IMR-90 (cell line): ENCODE measurements around the gene NIPSNAP3A. TPM values are rescaled to one million over a fixed set of nuclear protein-coding genes. Genes with fewer than 3 reads are reported as not detected.

Experiments used
- ATAC-seq: fragments of 200-7000 bp; cut with Tn5 transposase; 2 replicates; pipeline ENCODE4 v1.9.1; 2020; ENCODE audit warnings: low read depth, mild to moderate bottlenecking, moderate library complexity
- BruUV-seq: library from RNA; stranded (reverse); fragments of 400-500 nt; replicated peaks from 2 replicates; lab custom pipeline; 2021; lab: Mats Ljungman, UMichigan
- CTCF ChIA-PET: fragments of 300-600 bp; formaldehyde crosslinking; extraction: SDS; loops from one replicate; lab custom pipeline; 2021; ENCODE audit warnings: antibody characterized with exemption; lab: Yijun Ruan, JAX
- POLR2A ChIA-PET: fragments of 300-600 bp; sonication (Branson Sonifier 250); formaldehyde crosslinking; loops from one replicate; lab custom pipeline; 2022; ENCODE audit warnings: antibody characterized with exemption; ENCODE audit not compliant: unreplicated experiment; lab: Charles Lee
- DNase-seq: peaks from one replicate; pipeline ENCODE4 v3.0.0; 2013
- H2AFZ ChIP-seq: replicated peaks from 2 replicates; pipeline ENCODE3; 2013; ENCODE audit warnings: low read length, mild to moderate bottlenecking; ENCODE audit not compliant: poor library complexity
- H2AK5ac ChIP-seq: 2 replicates; pipeline ENCODE4 v1.6.1; 2013; ENCODE audit warnings: low read depth, low read length, inconsistent platforms
- H2AK9ac ChIP-seq: replicated peaks from 2 replicates; pipeline ENCODE3; 2013; ENCODE audit warnings: mild to moderate bottlenecking, low read depth, low read length, moderate library complexity; ENCODE audit not compliant: poor library complexity
- H2BK120ac ChIP-seq: 2 replicates; pipeline ENCODE4 v1.6.1; 2013; ENCODE audit warnings: low read depth, low read length, inconsistent platforms
- H2BK15ac ChIP-seq: 3 replicates; pipeline ENCODE4 v1.6.1; 2013; ENCODE audit warnings: low read depth, low read length, inconsistent platforms
- H2BK20ac ChIP-seq: 2 replicates; pipeline ENCODE4 v1.6.1; 2013; ENCODE audit warnings: low read depth, mild to moderate bottlenecking, inconsistent platforms, low read length, moderate library complexity
- H2BK5ac ChIP-seq: 2 replicates; pipeline ENCODE4 v1.6.1; 2013; ENCODE audit warnings: mild to moderate bottlenecking, low read depth, low read length, inconsistent platforms; ENCODE audit not compliant: poor library complexity, severe bottlenecking
- H3K14ac ChIP-seq: replicated peaks from 2 replicates; pipeline ENCODE4 v1.6.1; 2013; ENCODE audit warnings: low read depth, low read length, inconsistent platforms
- H3K18ac ChIP-seq: 2 replicates; pipeline ENCODE4 v1.6.1; 2013; ENCODE audit warnings: low read depth, low read length, control low read depth
- H3K23ac ChIP-seq: 2 replicates; pipeline ENCODE4 v1.6.1; 2013; ENCODE audit warnings: low read depth, low read length, inconsistent platforms
- H3K27ac ChIP-seq: 2 replicates; pipeline ENCODE4 v1.5.1; 2013; ENCODE audit warnings: mild to moderate bottlenecking, control low read depth, low read length; ENCODE audit not compliant: insufficient read depth
- H3K27me3 ChIP-seq: 2 replicates; pipeline ENCODE4 v1.6.1; 2013; ENCODE audit warnings: low read length; ENCODE audit not compliant: control insufficient read depth, insufficient read depth
- H3K36me3 ChIP-seq: 2 replicates; pipeline ENCODE4 v1.6.1; 2013; ENCODE audit warnings: low read length, mixed read lengths; ENCODE audit not compliant: control insufficient read depth, insufficient read depth
- H3K4ac ChIP-seq: 2 replicates; pipeline ENCODE4 v1.6.1; 2013; ENCODE audit warnings: low read depth, low read length, inconsistent platforms
- H3K4me1 ChIP-seq: 2 replicates; pipeline ENCODE4 v1.6.1; 2013; ENCODE audit warnings: low read length, mixed read lengths; ENCODE audit not compliant: control insufficient read depth, insufficient read depth
- H3K4me2 ChIP-seq: 2 replicates; pipeline ENCODE4 v1.6.1; 2013; ENCODE audit warnings: low read depth, mild to moderate bottlenecking, control low read depth, low read length, moderate library complexity
- H3K4me3 ChIP-seq: 2 replicates; pipeline ENCODE4 v1.5.1; 2013; ENCODE audit warnings: low read depth, mild to moderate bottlenecking, control low read depth, low read length, moderate library complexity; ENCODE audit not compliant: insufficient read depth
- H3K56ac ChIP-seq: 2 replicates; pipeline ENCODE4 v1.6.1; 2013; ENCODE audit warnings: low read length, inconsistent platforms; ENCODE audit not compliant: insufficient read depth; ENCODE audit errors: extremely low read depth
- H3K79me1 ChIP-seq, 2 experiments: 2 replicates each; pipeline ENCODE4 v1.6.1; 2013; ENCODE audit warnings: low read length in 2 of 2, inconsistent platforms in 1 of 2, low read depth in 1 of 2
- H3K9ac ChIP-seq: 2 replicates; pipeline ENCODE4 v1.6.1; 2013; ENCODE audit warnings: low read depth, low read length, control low read depth
- H3K9me1 ChIP-seq: 2 replicates; pipeline ENCODE4 v1.6.1; 2013; ENCODE audit warnings: low read length, inconsistent platforms; ENCODE audit not compliant: insufficient read depth
- H3K9me3 ChIP-seq: 2 replicates; pipeline ENCODE4 v1.6.1; 2013; ENCODE audit warnings: low read length; ENCODE audit not compliant: control insufficient read depth, insufficient read depth
- H4K20me1 ChIP-seq: 2 replicates; pipeline ENCODE4 v1.6.1; 2013; ENCODE audit warnings: low read length, inconsistent platforms; ENCODE audit not compliant: insufficient read depth
- H4K5ac ChIP-seq: 2 replicates; pipeline ENCODE4 v1.6.1; 2013; ENCODE audit warnings: mild to moderate bottlenecking, low read depth, low read length, control low read depth
- H4K8ac ChIP-seq, 2 experiments: 2 replicates each; pipeline ENCODE4 v1.6.1; 2013; ENCODE audit warnings: low read depth in 2 of 2, low read length in 2 of 2, control low read depth in 1 of 2, inconsistent platforms in 1 of 2
- H4K91ac ChIP-seq: 2 replicates; pipeline ENCODE4 v1.6.1; 2013; ENCODE audit warnings: low read depth, low read length, inconsistent platforms; ENCODE audit not compliant: insufficient read depth
- BHLHE40 ChIP-seq: fragments of 150-350 bp; IDR thresholded peaks from 2 replicates; pipeline ENCODE4 v1.6.1; 2016; ENCODE audit warnings: mild to moderate bottlenecking, low read depth, low read length
- CEBPB ChIP-seq: IDR thresholded peaks from 2 replicates; pipeline ENCODE4 v1.6.1; 2012; ENCODE audit warnings: low read depth, low read length, improper control_type of control experiment
- CHD1 ChIP-seq: IDR thresholded peaks from 2 replicates; pipeline ENCODE4 v1.6.1; 2012; ENCODE audit warnings: low read depth, low read length, improper control_type of control experiment
- CTCF ChIP-seq: conservative IDR thresholded peaks from 2 replicates; pipeline ENCODE4 v1.5.1; 2012; ENCODE audit warnings: mild to moderate bottlenecking, low read depth, low read length, improper control_type of control experiment
- FOS ChIP-seq: fragments of 150-350 bp; IDR thresholded peaks from 2 replicates; pipeline ENCODE4 v1.6.1; 2016; ENCODE audit warnings: low read depth, low read length
- MAZ ChIP-seq: IDR thresholded peaks from 2 replicates; pipeline ENCODE4 v1.6.1; 2012; ENCODE audit warnings: low read depth, mild to moderate bottlenecking, low read length, improper control_type of control experiment, moderate library complexity, borderline replicate concordance
- NFE2L2 ChIP-seq: fragments of 150-350 bp; IDR thresholded peaks from 2 replicates; pipeline ENCODE4 v1.6.1; 2016; ENCODE audit warnings: low read depth, mild to moderate bottlenecking, low read length
- POLR2A ChIP-seq: IDR thresholded peaks from 2 replicates; pipeline ENCODE4 v1.6.1; 2012; ENCODE audit warnings: mild to moderate bottlenecking, low read depth, low read length
- RAD21 ChIP-seq: IDR thresholded peaks from 2 replicates; pipeline ENCODE4 v1.6.1; 2012; ENCODE audit warnings: low read length, improper control_type of control experiment
- RCOR1 ChIP-seq: IDR thresholded peaks from 2 replicates; pipeline ENCODE4 v1.6.1; 2012; ENCODE audit warnings: mild to moderate bottlenecking, low read length, improper control_type of control experiment; ENCODE audit not compliant: insufficient replicate concordance
- RFX5 ChIP-seq: IDR thresholded peaks from 2 replicates; pipeline ENCODE4 v1.8.0; 2012; ENCODE audit warnings: low read depth, mild to moderate bottlenecking, low read length, moderate library complexity
- USF2 ChIP-seq: fragments of 150-350 bp; IDR thresholded peaks from 2 replicates; pipeline ENCODE4 v1.6.1; 2017; ENCODE audit warnings: mild to moderate bottlenecking, antibody characterized with exemption, low read length, low read depth
- WGBS, 2 experiments: methylation state at CpG; one replicate each; pipeline versions ENCODE4 v1.1.5 to v1.1.7; 2013; ENCODE audit warnings: missing lambda C conversion rate in 2 of 2; ENCODE audit not compliant: insufficient read length in 1 of 2; ENCODE audit errors: extremely low coverage in 2 of 2; 5-methylcytosine and 5-hydroxymethylcytosine counted together
- dilution Hi-C: fragments of 300-500 bp; cut with HindIII; formaldehyde crosslinking; loops from one replicate; pipeline ENCODE4 v1.14.3; 2018; ENCODE audit warnings: low sequenced_read_pairs; ENCODE audit not compliant: unreplicated experiment
- in situ Hi-C: fragments of 300-500 bp; cut with MboI; formaldehyde crosslinking; loops from 3 replicates; pipeline ENCODE4 v1.14.3; 2019; ENCODE audit warnings: low sequenced_read_pairs, inconsistent platforms, mixed read lengths
- intact Hi-C: fragments of 100-400 bp; cut with micrococcal nuclease; formaldehyde crosslinking; loops from 2 replicates; pipeline ENCODE4 v1.10.0; 2022
- polyA plus RNA-seq, 3 experiments: library from polyadenylated mRNA; depleted of rRNA; stranded (reverse); fragments of >200 nt; gene quantifications; 2 replicates each; pipeline ENCODE4 v1.2.3, GENCODE V29; 2012; ENCODE audit warnings: low replicate concordance in 1 of 3
- total RNA-seq: library from RNA; depleted of rRNA; stranded (reverse); fragments of >200 nt; gene quantifications from 2 replicates; pipeline ENCODE4 v1.2.3, GENCODE V29; 2012

The NIPSNAP3A gene
- total and polyA plus RNA-seq, 2 of the 4 experiments (the other 2 are of a cell fraction), result 21.4 to 32.1 TPM

GRCh38 chr9:104746285-104746684 lies 1.2 kb upstream of the NIPSNAP3A start:
- Histone ChIP-seq H3K18ac (no peak overlapping the region), H3K23ac (no peak overlapping the region), H3K4ac (no peak overlapping the region), H3K79me1 (peaks cover 11 to 24% of the 10 kb centered on the region in 2 experiments), H2AK9ac (no peak overlapping the region), H4K91ac (no peak overlapping the region), H3K9me1 (no peaks in the 10 kb centered on the region), H2BK5ac (no peak overlapping the region), H2BK120ac (no peak overlapping the region), H3K27ac (no peak overlapping the region), H3K36me3 (no peaks in the 10 kb centered on the region), H4K20me1 (no peaks in the 10 kb centered on the region), H2AK5ac (no peak overlapping the region), H3K4me1 (peaks cover 2% of the 10 kb centered on the region; the same call in 1 of the 2 replicates), H3K56ac (no peak overlapping the region), H2BK20ac (no peak overlapping the region), H3K14ac (no peak overlapping the region), H3K27me3 (no peaks in the 10 kb centered on the region), H3K4me2 (no peak overlapping the region), H2BK15ac (no peak overlapping the region), H3K9ac (no peak overlapping the region), H4K8ac (no peak overlapping the region), H4K5ac (no peak overlapping the region), H2AFZ (no peak overlapping the region), H3K9me3 (no peaks in the 10 kb centered on the region), H3K4me3 (no peak overlapping the region)
- in situ Hi-C loops, result no loop called here
- no peak for TF ChIP-seq POLR2A
- no peak for TF ChIP-seq MAZ
- no peak for TF ChIP-seq CEBPB
- TF ChIP-seq BHLHE40, result no peak
- TF ChIP-seq RFX5, result no peak
- no peak for TF ChIP-seq CHD1
- TF ChIP-seq FOS, result no peak
- no peak for TF ChIP-seq RCOR1
- TF ChIP-seq USF2, result no peak
- no peak for TF ChIP-seq NFE2L2
- no peak for TF ChIP-seq CTCF
- TF ChIP-seq RAD21, result no peak
- DNase-seq (no peak), ATAC-seq (no peak)
- WGBS, 2 experiments, result no CpG with 5 or more reads among the region's 2 CpGs
- intact Hi-C loops, result loop anchor here (5.0 kb wide), 1 partner anchor 654 kb away; the partner anchor contains the start of gene SMC2
- CTCF ChIA-PET, result interaction anchor here (0.7 kb wide), 1 partner anchor 93 kb away, joined by 3 read pairs; no protein-coding TSS in a partner anchor
- POLR2A ChIA-PET, result no interaction called here
- BruUV-seq, result no TSS peak
- dilution Hi-C loops, result no loop called here
